Measurements from ENCODE around the gene SAC3D1.

- TF ChIP-seq, protein P1, sequence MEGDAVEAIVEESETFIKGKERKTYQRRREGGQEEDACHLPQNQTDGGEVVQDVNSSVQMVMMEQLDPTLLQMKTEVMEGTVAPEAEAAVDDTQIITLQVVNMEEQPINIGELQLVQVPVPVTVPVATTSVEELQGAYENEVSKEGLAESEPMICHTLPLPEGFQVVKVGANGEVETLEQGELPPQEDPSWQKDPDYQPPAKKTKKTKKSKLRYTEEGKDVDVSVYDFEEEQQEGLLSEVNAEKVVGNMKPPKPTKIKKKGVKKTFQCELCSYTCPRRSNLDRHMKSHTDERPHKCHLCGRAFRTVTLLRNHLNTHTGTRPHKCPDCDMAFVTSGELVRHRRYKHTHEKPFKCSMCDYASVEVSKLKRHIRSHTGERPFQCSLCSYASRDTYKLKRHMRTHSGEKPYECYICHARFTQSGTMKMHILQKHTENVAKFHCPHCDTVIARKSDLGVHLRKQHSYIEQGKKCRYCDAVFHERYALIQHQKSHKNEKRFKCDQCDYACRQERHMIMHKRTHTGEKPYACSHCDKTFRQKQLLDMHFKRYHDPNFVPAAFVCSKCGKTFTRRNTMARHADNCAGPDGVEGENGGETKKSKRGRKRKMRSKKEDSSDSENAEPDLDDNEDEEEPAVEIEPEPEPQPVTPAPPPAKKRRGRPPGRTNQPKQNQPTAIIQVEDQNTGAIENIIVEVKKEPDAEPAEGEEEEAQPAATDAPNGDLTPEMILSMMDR (conservative IDR thresholded peaks at IDR 0.05), result no peak
- no peak for TF ChIP-seq EZH2 (IDR thresholded peaks at IDR 0.05; ENCODE audit: low read depth)
These were observed 19.2 kb downstream of the SAC3D1 start for GRCh38 chr11:65059959-65060824.

Data from PC-9 (cell line).